ENCODE measurements around the gene TMEM219.

TMEM219 gene

GRCh38 chr16:29968205-29968604, 6.3 kb downstream of the TMEM219 start:
- H3K9ac ChIP-seq (ENCODE audit: low read depth, low read length), result no peak overlapping the region
- H3K4me1 ChIP-seq (ENCODE audit: insufficient read depth, low read length), result no peaks in the 10 kb centered on the region
- peaks cover 2% of the 10 kb centered on the region; the same call in 1 of the 2 replicates for H3K36me3 ChIP-seq (ENCODE audit: insufficient read depth, low read length)
- peaks cover 12% of the 10 kb centered on the region for H3K9me3 ChIP-seq (ENCODE audit: control insufficient read depth, insufficient read depth, low read length)

GRCh38 chr16:29971304-29971703, 9.4 kb downstream of the TMEM219 start:
- Histone ChIP-seq H3K36me3 (ENCODE audit: insufficient read depth, low read length) (peaks cover 2% of the 10 kb centered on the region; the same call in 1 of the 2 replicates), H3K9me3 (ENCODE audit: control insufficient read depth, insufficient read depth, low read length) (peaks cover 12% of the 10 kb centered on the region), H3K9ac (ENCODE audit: low read depth, low read length) (no peak overlapping the region), H3K4me1 (ENCODE audit: insufficient read depth, low read length) (peaks cover 9% of the 10 kb centered on the region; the same call in 1 of the 2 replicates)

GRCh38 chr16:29972500-29972899, 10.6 kb downstream of the TMEM219 start:
- Histone ChIP-seq H3K9me3 (ENCODE audit: control insufficient read depth, insufficient read depth, low read length) (peaks cover 12% of the 10 kb centered on the region), H3K4me1 (ENCODE audit: insufficient read depth, low read length) (peaks cover 15% of the 10 kb centered on the region), H3K36me3 (ENCODE audit: insufficient read depth, low read length) (peaks cover 2% of the 10 kb centered on the region; the same call in 1 of the 2 replicates), H3K9ac (ENCODE audit: low read depth, low read length) (no peak overlapping the region)

GRCh38 chr16:29972992-29973383, 11.1 kb downstream of the TMEM219 start:
- Histone ChIP-seq H3K4me1 (ENCODE audit: insufficient read depth, low read length) (peaks cover 15% of the 10 kb centered on the region), H3K9me3 (ENCODE audit: control insufficient read depth, insufficient read depth, low read length) (peaks cover 12% of the 10 kb centered on the region), H3K9ac (ENCODE audit: low read depth, low read length) (no peak overlapping the region), H3K36me3 (ENCODE audit: insufficient read depth, low read length) (peaks cover 2% of the 10 kb centered on the region; the same call in 1 of the 2 replicates)

GRCh38 chr16:29973384-29974246, 11.7 kb downstream of the TMEM219 start, which contains the start of gene TAOK2:
TSS of gene TAOK2 (plus strand) at chr16:29973868. CDS start at chr16:29977773, 3,905 bp downstream.
- Histone ChIP-seq H3K9ac (ENCODE audit: low read depth, low read length) (peak within 1 kb of the TSS; percentile 88), H3K36me3 (ENCODE audit: insufficient read depth, low read length) (peaks cover 2% of the 10 kb centered on the region; the same call in 1 of the 2 replicates), H3K9me3 (ENCODE audit: control insufficient read depth, insufficient read depth, low read length) (peaks cover 12% of the 10 kb centered on the region), H3K4me1 (ENCODE audit: insufficient read depth, low read length) (peaks cover 15% of the 10 kb centered on the region)

GRCh38 chr16:29974291-29975133, 12.6 kb downstream of the TMEM219 start:
- Histone ChIP-seq H3K9ac (ENCODE audit: low read depth, low read length) (peak overlapping the region; percentile 88), H3K4me1 (ENCODE audit: insufficient read depth, low read length) (peaks cover 15% of the 10 kb centered on the region), H3K9me3 (ENCODE audit: control insufficient read depth, insufficient read depth, low read length) (peaks cover 12% of the 10 kb centered on the region), H3K36me3 (ENCODE audit: insufficient read depth, low read length) (peaks cover 2% of the 10 kb centered on the region)

- Histone ChIP-seq H3K9ac (ENCODE audit: low read depth, low read length) (peak overlapping the region; percentile 88; the same call in 1 of the 2 replicates), H3K9me3 (ENCODE audit: control insufficient read depth, insufficient read depth, low read length) (peaks cover 12% of the 10 kb centered on the region), H3K36me3 (ENCODE audit: insufficient read depth, low read length) (peaks cover 2% of the 10 kb centered on the region), H3K4me1 (ENCODE audit: insufficient read depth, low read length) (peaks cover 15% of the 10 kb centered on the region)
Measured at GRCh38 chr16:29975134-29975538, 13.3 kb downstream of the TMEM219 start.

GRCh38 chr16:29975811-29976511, 14.1 kb downstream of the TMEM219 start:
- peaks cover 15% of the 10 kb centered on the region for H3K4me1 ChIP-seq (ENCODE audit: insufficient read depth, low read length)
- H3K9me3 ChIP-seq (ENCODE audit: control insufficient read depth, insufficient read depth, low read length), result peaks cover 12% of the 10 kb centered on the region
- peaks cover 2% of the 10 kb centered on the region for H3K36me3 ChIP-seq (ENCODE audit: insufficient read depth, low read length)
- H3K9ac ChIP-seq (ENCODE audit: low read depth, low read length), result no peak overlapping the region; the same call in 1 of the 2 replicates

- peaks cover 15% of the 10 kb centered on the region for H3K4me1 ChIP-seq (ENCODE audit: insufficient read depth, low read length)
- peaks cover 10% of the 10 kb centered on the region for H3K9me3 ChIP-seq (ENCODE audit: control insufficient read depth, insufficient read depth, low read length)
- peaks cover 9% of the 10 kb centered on the region for H3K36me3 ChIP-seq (ENCODE audit: insufficient read depth, low read length)
- no peak overlapping the region for H3K9ac ChIP-seq (ENCODE audit: low read depth, low read length)
Measured at GRCh38 chr16:29977063-29977825, 15.4 kb downstream of the TMEM219 start.

- H3K4me1 ChIP-seq (ENCODE audit: insufficient read depth, low read length), result peaks cover 15% of the 10 kb centered on the region
- no peak overlapping the region for H3K9ac ChIP-seq (ENCODE audit: low read depth, low read length)
- H3K36me3 ChIP-seq (ENCODE audit: insufficient read depth, low read length), result peaks cover 7% of the 10 kb centered on the region
- peaks cover 2% of the 10 kb centered on the region for H3K9me3 ChIP-seq (ENCODE audit: control insufficient read depth, insufficient read depth, low read length)
Measured at GRCh38 chr16:29978081-29978480, 16.2 kb downstream of the TMEM219 start.

- Histone ChIP-seq H3K36me3 (ENCODE audit: insufficient read depth, low read length) (peaks cover 7% of the 10 kb centered on the region), H3K9me3 (ENCODE audit: control insufficient read depth, insufficient read depth, low read length) (no peaks in the 10 kb centered on the region), H3K9ac (ENCODE audit: low read depth, low read length) (no peak overlapping the region), H3K4me1 (ENCODE audit: insufficient read depth, low read length) (peaks cover 15% of the 10 kb centered on the region)
Measured at GRCh38 chr16:29978564-29979270, 16.8 kb downstream of the TMEM219 start.

- H3K9ac ChIP-seq (ENCODE audit: low read depth, low read length), result no peak overlapping the region
- peaks cover 7% of the 10 kb centered on the region for H3K36me3 ChIP-seq (ENCODE audit: insufficient read depth, low read length)
- no peaks in the 10 kb centered on the region for H3K9me3 ChIP-seq (ENCODE audit: control insufficient read depth, insufficient read depth, low read length)
- H3K4me1 ChIP-seq (ENCODE audit: insufficient read depth, low read length), result no peaks in the 10 kb centered on the region
Measured at GRCh38 chr16:29982560-29983419, 20.9 kb downstream of the TMEM219 start.

Measured in ES-I3 (cell line).